Liver (tissue), 9 donors: ENCODE data around the gene PROC. TPM values are rescaled to one million over a fixed set of nuclear protein-coding genes. Genes with fewer than 3 reads are reported as not detected.

ENCODE experiments used
- DNase-seq: peaks from one replicate; pipeline ENCODE4 v3.0.0-alpha.2; 2017; ENCODE audit warnings: low spot score
- H3K27ac ChIP-seq, 2 donors: one replicate each; pipeline ENCODE4 v1.7.0; 2013; ENCODE audit warnings: inconsistent platforms in 2 of 2, low read length in 2 of 2, control low read depth in 1 of 2, low read depth in 1 of 2, mild to moderate bottlenecking in 1 of 2
- H3K27me3 ChIP-seq, 4 donors: one replicate each; pipeline versions ENCODE4 v1.6.1 to v1.7.0; 2013; ENCODE audit warnings: low read length in 3 of 4, inconsistent platforms in 1 of 4, mild to moderate bottlenecking in 1 of 4, moderate library complexity in 1 of 4; ENCODE audit not compliant: control insufficient read depth in 4 of 4, insufficient read depth in 4 of 4
- H3K36me3 ChIP-seq, 4 donors: one replicate each; pipeline versions ENCODE4 v1.6.1 to v1.7.0; 2013; ENCODE audit warnings: low read length in 3 of 4, mild to moderate bottlenecking in 3 of 4, low read depth in 1 of 4, moderate library complexity in 1 of 4; ENCODE audit not compliant: control insufficient read depth in 4 of 4, insufficient read depth in 3 of 4
- H3K4me1 ChIP-seq, 4 donors: one replicate each; pipeline versions ENCODE4 v1.6.1 to v1.7.0; 2013; ENCODE audit warnings: low read length in 3 of 4, mild to moderate bottlenecking in 3 of 4, moderate library complexity in 1 of 4; ENCODE audit not compliant: control insufficient read depth in 4 of 4, insufficient read depth in 4 of 4
- H3K4me3 ChIP-seq, 3 donors: one replicate each; pipeline versions ENCODE4 v1.6.1 to v1.7.0; 2013; ENCODE audit warnings: low read length in 3 of 3, control low read depth in 1 of 3, low read depth in 1 of 3, mild to moderate bottlenecking in 1 of 3
- H3K9ac ChIP-seq, 2 donors: one replicate each; pipeline ENCODE4 v1.7.0; 2013; ENCODE audit warnings: low read length in 2 of 2, mild to moderate bottlenecking in 2 of 2, moderate library complexity in 2 of 2, control low read depth in 1 of 2, low read depth in 1 of 2
- H3K9me3 ChIP-seq, 4 donors: one replicate each; pipeline versions ENCODE4 v1.6.1 to v1.7.0; 2013; ENCODE audit warnings: low read length in 3 of 4; ENCODE audit not compliant: control insufficient read depth in 4 of 4
- EGR1 ChIP-seq, 2 donors: IDR thresholded peaks; 2 replicates each; pipeline ENCODE4 v1.6.1; 2016 to 2018; ENCODE audit warnings: antibody characterized with exemption in 2 of 2, low read depth in 2 of 2
- FOXA2 ChIP-seq: IDR thresholded peaks from 2 replicates; pipeline ENCODE4 v1.6.1; 2016; ENCODE audit warnings: antibody characterized with exemption
- HNF4A ChIP-seq, 2 donors: conservative IDR thresholded peaks; 2 replicates each; pipeline ENCODE4 v1.6.1; 2016; ENCODE audit warnings: antibody characterized with exemption in 2 of 2, mild to moderate bottlenecking in 2 of 2
- HNF4G ChIP-seq: IDR thresholded peaks from 2 replicates; pipeline ENCODE4 v1.6.1; 2016; ENCODE audit warnings: antibody characterized with exemption
- JUND ChIP-seq, 2 donors: IDR thresholded peaks; 2 replicates each; pipeline ENCODE4 v1.6.1; 2016; ENCODE audit warnings: antibody characterized with exemption in 2 of 2
- NR2F2 ChIP-seq: IDR thresholded peaks from 2 replicates; pipeline ENCODE4 v1.6.1; 2016; ENCODE audit warnings: antibody characterized with exemption
- RAD21 ChIP-seq, 2 donors: IDR thresholded peaks; 2 replicates each; pipeline ENCODE4 v1.6.1; 2016; ENCODE audit warnings: antibody characterized with exemption in 2 of 2, mild to moderate bottlenecking in 2 of 2
- RXRA ChIP-seq, 2 donors: IDR thresholded peaks; 2 replicates each; pipeline ENCODE4 v1.6.1; 2017 to 2018; ENCODE audit warnings: antibody characterized with exemption in 2 of 2, mild to moderate bottlenecking in 1 of 2
- TAF1 ChIP-seq: conservative IDR thresholded peaks from 2 replicates; pipeline ENCODE4 v1.6.1; 2016; ENCODE audit warnings: antibody characterized with exemption, mild to moderate bottlenecking
- YY1 ChIP-seq: IDR thresholded peaks from 2 replicates; pipeline ENCODE4 v1.6.1; 2016; ENCODE audit warnings: antibody characterized with exemption, mild to moderate bottlenecking
- WGBS: extraction: QIAGEN DNeasy Blood & Tissue Kit; methylation state at CpG from one replicate; pipeline ENCODE4 v1.1.7; 2013; 5-methylcytosine and 5-hydroxymethylcytosine counted together
- polyA plus RNA-seq, 2 donors: library from polyadenylated mRNA; stranded (reverse) in 1 of 2; unstranded in 1 of 2; fragments of 200-250 nt in 1 of 2; fragments of >200 nt in 1 of 2; fragmentation: Nextera tagmentation in 1 of 2; extraction: Ambion mirVana in 1 of 2; gene quantifications; one replicate each; pipeline versions ENCODE4 v1.2.1 to v1.2.3, GENCODE V29; 2013 to 2015
- total RNA-seq, 2 donors: library from RNA; depleted of rRNA; stranded (reverse); fragments of >200 nt; gene quantifications; one replicate each; pipeline ENCODE4 v1.2.3, GENCODE V29; 2014
- TF ChIP-seq, protein P1 (sequence below): IDR thresholded peaks from 2 replicates; pipeline ENCODE4 v1.6.1; 2016; ENCODE audit warnings: antibody characterized with exemption
- TF ChIP-seq, protein P2 (sequence below): IDR thresholded peaks from 2 replicates; pipeline ENCODE4 v1.6.1; 2016; ENCODE audit warnings: antibody characterized with exemption, mild to moderate bottlenecking
- TF ChIP-seq, protein P3 (sequence below): IDR thresholded peaks from 2 replicates; pipeline ENCODE4 v1.6.1; 2016; ENCODE audit warnings: antibody characterized with exemption
- donor health status: healthy.
- donor health status: healthy.
- donor health status: healthy.
- donor health status: healthy.
- donor health status: healthy.

The PROC gene
- total and polyA plus RNA-seq, 4 donors: 150 to 407 (median 341) TPM

DNA sequence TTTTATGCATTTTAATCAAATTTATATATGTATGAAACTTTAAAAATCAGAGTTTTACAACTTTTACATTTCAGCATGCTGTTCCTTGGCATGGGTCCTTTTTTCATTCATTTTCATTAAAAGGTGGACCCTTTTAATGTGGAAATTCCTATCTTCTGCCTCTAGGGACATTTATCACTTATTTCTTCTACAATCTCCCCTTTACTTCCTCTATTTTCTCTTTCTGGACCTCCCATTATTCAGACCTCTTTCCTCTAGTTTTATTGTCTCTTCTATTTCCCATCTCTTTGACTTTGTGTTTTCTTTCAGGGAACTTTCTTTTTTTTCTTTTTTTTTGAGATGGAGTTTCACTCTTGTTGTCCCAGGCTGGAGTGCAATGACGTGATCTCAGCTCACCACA is 5.7 kb downstream of the PROC start:
- Histone ChIP-seq H3K9me3 (no peaks in the 10 kb centered on the region), H3K27me3 (no peaks in the 10 kb centered on the region), H3K27ac (no peak overlapping the region), H3K9ac (no peak overlapping the region), H3K36me3 (peaks cover 1 to 28% (median 16%) of the 10 kb centered on the region in 4 donors), H3K4me3 (no peak overlapping the region), H3K4me1 (peaks cover 0 to 26% (median 17%) of the 10 kb centered on the region in 4 donors)
- 80% methylated on average over 1 of the region's 1 CpG for WGBS
- TF ChIP-seq NR2F2 (no peak), YY1 (no peak), EGR1 (IDR thresholded peaks at IDR 0.05; ENCODE audit: low read depth in 2 of 2) (no peak), HNF4A (conservative IDR thresholded peaks at IDR 0.05) (no peak)
- DNase-seq: no peak

DNA sequence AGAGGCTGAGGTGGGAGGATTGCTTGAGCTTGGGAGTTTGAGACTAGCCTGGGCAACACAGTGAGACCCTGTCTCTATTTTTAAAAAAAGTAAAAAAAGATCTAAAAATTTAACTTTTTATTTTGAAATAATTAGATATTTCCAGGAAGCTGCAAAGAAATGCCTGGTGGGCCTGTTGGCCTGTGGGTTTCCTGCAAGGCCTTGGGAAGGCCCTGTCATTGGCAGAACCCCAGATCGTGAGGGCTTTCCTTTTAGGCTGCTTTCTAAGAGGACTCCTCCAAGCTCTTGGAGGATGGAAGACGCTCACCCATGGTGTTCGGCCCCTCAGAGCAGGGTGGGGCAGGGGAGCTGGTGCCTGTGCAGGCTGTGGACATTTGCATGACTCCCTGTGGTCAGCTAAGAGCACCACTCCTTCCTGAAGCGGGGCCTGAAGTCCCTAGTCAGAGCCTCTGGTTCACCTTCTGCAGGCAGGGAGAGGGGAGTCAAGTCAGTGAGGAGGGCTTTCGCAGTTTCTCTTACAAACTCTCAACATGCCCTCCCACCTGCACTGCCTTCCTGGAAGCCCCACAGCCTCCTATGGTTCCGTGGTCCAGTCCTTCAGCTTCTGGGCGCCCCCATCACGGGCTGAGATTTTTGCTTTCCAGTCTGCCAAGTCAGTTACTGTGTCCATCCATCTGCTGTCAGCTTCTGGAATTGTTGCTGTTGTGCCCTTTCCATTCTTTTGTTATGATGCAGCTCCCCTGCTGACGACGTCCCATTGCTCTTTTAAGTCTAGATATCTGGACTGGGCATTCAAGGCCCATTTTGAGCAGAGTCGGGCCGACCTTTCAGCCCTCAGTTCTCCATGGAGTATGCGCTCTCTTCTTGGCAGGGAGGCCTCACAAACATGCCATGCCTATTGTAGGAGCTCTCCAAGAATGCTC is 6.6 kb downstream of the PROC start:
- Histone ChIP-seq H3K9me3 (no peaks in the 10 kb centered on the region), H3K4me3 (no peak overlapping the region), H3K36me3 (peaks cover 4 to 31% (median 17%) of the 10 kb centered on the region in 4 donors), H3K4me1 (peaks cover 0 to 18% (median 15%) of the 10 kb centered on the region in 4 donors), H3K9ac (no peak overlapping the region), H3K27ac (no peak overlapping the region), H3K27me3 (no peaks in the 10 kb centered on the region)
- 87% methylated on average over 13 of the region's 13 CpGs for WGBS
- TF ChIP-seq HNF4A (conservative IDR thresholded peaks at IDR 0.05) (no peak), NR2F2 (no peak), YY1 (no peak), EGR1 (IDR thresholded peaks at IDR 0.05; ENCODE audit: low read depth in 2 of 2) (no peak), RXRA (IDR thresholded peaks at IDR 0.05) (no peak), JUND (IDR thresholded peaks at IDR 0.05) (no peak), TAF1 (no peak), FOXA2 (no peak), RAD21 (IDR thresholded peaks at IDR 0.05) (no peak), HNF4G (no peak)
- TF ChIP-seq, protein P1, sequence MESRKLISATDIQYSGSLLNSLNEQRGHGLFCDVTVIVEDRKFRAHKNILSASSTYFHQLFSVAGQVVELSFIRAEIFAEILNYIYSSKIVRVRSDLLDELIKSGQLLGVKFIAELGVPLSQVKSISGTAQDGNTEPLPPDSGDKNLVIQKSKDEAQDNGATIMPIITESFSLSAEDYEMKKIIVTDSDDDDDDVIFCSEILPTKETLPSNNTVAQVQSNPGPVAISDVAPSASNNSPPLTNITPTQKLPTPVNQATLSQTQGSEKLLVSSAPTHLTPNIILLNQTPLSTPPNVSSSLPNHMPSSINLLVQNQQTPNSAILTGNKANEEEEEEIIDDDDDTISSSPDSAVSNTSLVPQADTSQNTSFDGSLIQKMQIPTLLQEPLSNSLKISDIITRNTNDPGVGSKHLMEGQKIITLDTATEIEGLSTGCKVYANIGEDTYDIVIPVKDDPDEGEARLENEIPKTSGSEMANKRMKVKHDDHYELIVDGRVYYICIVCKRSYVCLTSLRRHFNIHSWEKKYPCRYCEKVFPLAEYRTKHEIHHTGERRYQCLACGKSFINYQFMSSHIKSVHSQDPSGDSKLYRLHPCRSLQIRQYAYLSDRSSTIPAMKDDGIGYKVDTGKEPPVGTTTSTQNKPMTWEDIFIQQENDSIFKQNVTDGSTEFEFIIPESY: no peak
- TF ChIP-seq, protein P2, sequence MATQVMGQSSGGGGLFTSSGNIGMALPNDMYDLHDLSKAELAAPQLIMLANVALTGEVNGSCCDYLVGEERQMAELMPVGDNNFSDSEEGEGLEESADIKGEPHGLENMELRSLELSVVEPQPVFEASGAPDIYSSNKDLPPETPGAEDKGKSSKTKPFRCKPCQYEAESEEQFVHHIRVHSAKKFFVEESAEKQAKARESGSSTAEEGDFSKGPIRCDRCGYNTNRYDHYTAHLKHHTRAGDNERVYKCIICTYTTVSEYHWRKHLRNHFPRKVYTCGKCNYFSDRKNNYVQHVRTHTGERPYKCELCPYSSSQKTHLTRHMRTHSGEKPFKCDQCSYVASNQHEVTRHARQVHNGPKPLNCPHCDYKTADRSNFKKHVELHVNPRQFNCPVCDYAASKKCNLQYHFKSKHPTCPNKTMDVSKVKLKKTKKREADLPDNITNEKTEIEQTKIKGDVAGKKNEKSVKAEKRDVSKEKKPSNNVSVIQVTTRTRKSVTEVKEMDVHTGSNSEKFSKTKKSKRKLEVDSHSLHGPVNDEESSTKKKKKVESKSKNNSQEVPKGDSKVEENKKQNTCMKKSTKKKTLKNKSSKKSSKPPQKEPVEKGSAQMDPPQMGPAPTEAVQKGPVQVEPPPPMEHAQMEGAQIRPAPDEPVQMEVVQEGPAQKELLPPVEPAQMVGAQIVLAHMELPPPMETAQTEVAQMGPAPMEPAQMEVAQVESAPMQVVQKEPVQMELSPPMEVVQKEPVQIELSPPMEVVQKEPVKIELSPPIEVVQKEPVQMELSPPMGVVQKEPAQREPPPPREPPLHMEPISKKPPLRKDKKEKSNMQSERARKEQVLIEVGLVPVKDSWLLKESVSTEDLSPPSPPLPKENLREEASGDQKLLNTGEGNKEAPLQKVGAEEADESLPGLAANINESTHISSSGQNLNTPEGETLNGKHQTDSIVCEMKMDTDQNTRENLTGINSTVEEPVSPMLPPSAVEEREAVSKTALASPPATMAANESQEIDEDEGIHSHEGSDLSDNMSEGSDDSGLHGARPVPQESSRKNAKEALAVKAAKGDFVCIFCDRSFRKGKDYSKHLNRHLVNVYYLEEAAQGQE: no peak
- TF ChIP-seq, protein P3, sequence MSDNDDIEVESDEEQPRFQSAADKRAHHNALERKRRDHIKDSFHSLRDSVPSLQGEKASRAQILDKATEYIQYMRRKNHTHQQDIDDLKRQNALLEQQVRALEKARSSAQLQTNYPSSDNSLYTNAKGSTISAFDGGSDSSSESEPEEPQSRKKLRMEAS: no peak
- DNase-seq: no peak
